Measurements from ENCODE around the gene CDK14. TPM values are rescaled to one million over a fixed set of nuclear protein-coding genes. Genes with fewer than 3 reads are reported as not detected.

CDK14 gene
- total RNA-seq, 4 donors from 2014 or later = 0.18 to 74.3 (median 7.3) TPM

DNA sequence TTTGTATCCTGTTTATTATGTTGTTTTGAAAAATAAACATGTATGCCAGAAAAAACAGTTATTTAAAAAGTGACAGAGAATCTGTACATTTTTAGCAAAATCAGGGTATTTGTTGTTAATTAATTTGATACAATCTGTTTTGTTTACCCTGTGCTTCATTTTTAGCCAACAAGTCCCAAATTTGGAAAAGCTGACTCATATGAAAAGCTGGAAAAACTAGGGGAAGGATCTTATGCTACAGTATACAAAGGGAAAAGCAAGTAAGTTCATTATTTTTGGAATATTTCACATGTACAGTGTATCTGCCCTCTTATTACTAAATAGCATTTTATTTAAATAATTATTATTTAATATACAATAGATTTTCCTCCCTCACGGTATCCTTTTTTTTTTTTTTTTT is 151.4 kb downstream of the CDK14 start:
- H3K36me3 ChIP-seq = no peaks in the 10 kb centered on the region
- no peaks in the 10 kb centered on the region for H3K4me1 ChIP-seq
- H3K27ac ChIP-seq = no peak overlapping the region
- no peaks in the 10 kb centered on the region for H3K9me3 ChIP-seq
- no peaks in the 10 kb centered on the region for H3K27me3 ChIP-seq
- DNase-seq = no peak
- TF ChIP-seq POLR2A (IDR thresholded peaks at IDR 0.05) = no peak
- TF ChIP-seq, protein P1, sequence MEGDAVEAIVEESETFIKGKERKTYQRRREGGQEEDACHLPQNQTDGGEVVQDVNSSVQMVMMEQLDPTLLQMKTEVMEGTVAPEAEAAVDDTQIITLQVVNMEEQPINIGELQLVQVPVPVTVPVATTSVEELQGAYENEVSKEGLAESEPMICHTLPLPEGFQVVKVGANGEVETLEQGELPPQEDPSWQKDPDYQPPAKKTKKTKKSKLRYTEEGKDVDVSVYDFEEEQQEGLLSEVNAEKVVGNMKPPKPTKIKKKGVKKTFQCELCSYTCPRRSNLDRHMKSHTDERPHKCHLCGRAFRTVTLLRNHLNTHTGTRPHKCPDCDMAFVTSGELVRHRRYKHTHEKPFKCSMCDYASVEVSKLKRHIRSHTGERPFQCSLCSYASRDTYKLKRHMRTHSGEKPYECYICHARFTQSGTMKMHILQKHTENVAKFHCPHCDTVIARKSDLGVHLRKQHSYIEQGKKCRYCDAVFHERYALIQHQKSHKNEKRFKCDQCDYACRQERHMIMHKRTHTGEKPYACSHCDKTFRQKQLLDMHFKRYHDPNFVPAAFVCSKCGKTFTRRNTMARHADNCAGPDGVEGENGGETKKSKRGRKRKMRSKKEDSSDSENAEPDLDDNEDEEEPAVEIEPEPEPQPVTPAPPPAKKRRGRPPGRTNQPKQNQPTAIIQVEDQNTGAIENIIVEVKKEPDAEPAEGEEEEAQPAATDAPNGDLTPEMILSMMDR (IDR thresholded peaks at IDR 0.05) = no peak
- no peak overlapping the region for H3K4me3 ChIP-seq

- Histone ChIP-seq H3K27ac (no peak overlapping the region), H3K4me1 (no peaks in the 10 kb centered on the region), H3K36me3 (no peaks in the 10 kb centered on the region), H3K9me3 (no peaks in the 10 kb centered on the region), H3K4me3 (no peak overlapping the region), H3K27me3 (no peaks in the 10 kb centered on the region)
- no peak for DNase-seq
- no peak for TF ChIP-seq POLR2A (IDR thresholded peaks at IDR 0.05)
- TF ChIP-seq, protein P1 (IDR thresholded peaks at IDR 0.05) = no peak
These were observed 153.1 kb downstream of the CDK14 start for GRCh38 chr7:90749262-90749661.

DNA sequence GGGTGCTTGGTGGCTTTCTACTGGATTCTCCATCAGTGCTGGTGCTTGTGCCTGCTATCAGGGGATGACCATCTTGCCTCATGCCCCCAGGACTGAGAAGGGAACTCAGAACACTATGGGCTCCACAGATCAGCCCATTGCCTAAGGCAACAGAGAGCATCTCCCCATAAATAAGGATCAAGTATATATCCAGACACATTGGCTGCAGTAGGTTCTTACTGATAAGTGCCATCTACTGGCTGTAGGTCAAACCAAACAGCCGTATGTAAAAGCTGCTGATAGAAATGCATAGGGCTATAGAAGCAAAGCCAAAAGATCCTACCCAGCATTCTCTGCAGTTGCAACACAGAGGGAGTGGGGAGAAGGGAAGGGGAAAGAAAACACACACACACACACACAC is 153.7 kb downstream of the CDK14 start:
- Histone ChIP-seq H3K27me3 (no peaks in the 10 kb centered on the region), H3K27ac (no peak overlapping the region), H3K4me1 (no peaks in the 10 kb centered on the region), H3K9me3 (no peaks in the 10 kb centered on the region), H3K4me3 (no peak overlapping the region), H3K36me3 (no peaks in the 10 kb centered on the region)
- TF ChIP-seq POLR2A (IDR thresholded peaks at IDR 0.05) = no peak
- TF ChIP-seq, protein P1 (IDR thresholded peaks at IDR 0.05) = peak in 4 of 6 experiments; percentile 20 to 64 (median 44)
- no peak for DNase-seq

- Histone ChIP-seq H3K27me3 (no peaks in the 10 kb centered on the region), H3K27ac (no peak overlapping the region), H3K4me1 (no peaks in the 10 kb centered on the region), H3K9me3 (no peaks in the 10 kb centered on the region), H3K4me3 (no peak overlapping the region), H3K36me3 (no peaks in the 10 kb centered on the region)
- DNase-seq = no peak
- no peak for TF ChIP-seq POLR2A (IDR thresholded peaks at IDR 0.05)
- TF ChIP-seq, protein P1 (IDR thresholded peaks at IDR 0.05) = no peak
These were observed 155.5 kb downstream of the CDK14 start for GRCh38 chr7:90751595-90751994.

GRCh38 chr7:90752051-90752450 is 155.9 kb downstream of the CDK14 start:
- no peak for DNase-seq
- Histone ChIP-seq H3K4me1 (no peaks in the 10 kb centered on the region), H3K36me3 (no peaks in the 10 kb centered on the region), H3K27me3 (no peaks in the 10 kb centered on the region), H3K4me3 (no peak overlapping the region), H3K27ac (no peak overlapping the region), H3K9me3 (no peaks in the 10 kb centered on the region)
- no peak for TF ChIP-seq POLR2A (IDR thresholded peaks at IDR 0.05)
- TF ChIP-seq, protein P1 (IDR thresholded peaks at IDR 0.05) = no peak

DNA sequence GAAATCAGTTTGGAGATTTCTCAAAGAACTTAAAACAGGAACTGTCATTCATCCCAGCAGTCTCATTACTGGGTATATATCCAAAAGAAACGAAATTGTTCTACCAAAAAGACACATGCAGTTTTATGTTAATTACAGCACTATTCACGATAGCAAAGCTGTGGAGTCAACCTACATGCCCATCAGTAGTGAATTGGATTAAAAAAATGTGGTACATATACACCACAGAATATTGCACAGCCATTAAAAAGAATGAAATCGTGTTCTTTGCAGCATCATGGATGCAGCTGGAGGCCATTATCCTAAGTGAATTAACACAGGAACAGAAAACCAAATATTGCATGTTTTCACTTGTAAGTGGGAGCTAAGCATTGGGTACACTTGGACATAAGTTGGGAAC is 158.9 kb downstream of the CDK14 start:
- H3K9me3 ChIP-seq = no peaks in the 10 kb centered on the region
- no peak overlapping the region for H3K27ac ChIP-seq
- H3K4me1 ChIP-seq = peaks cover 0 to 4% (median 0%) of the 10 kb centered on the region in 4 donors
- no peak for TF ChIP-seq POLR2A (IDR thresholded peaks at IDR 0.05)
- TF ChIP-seq, protein P1 (IDR thresholded peaks at IDR 0.05) = no peak
- no peaks in the 10 kb centered on the region for H3K27me3 ChIP-seq
- no peak for DNase-seq
- no peaks in the 10 kb centered on the region for H3K36me3 ChIP-seq
- H3K4me3 ChIP-seq = no peak overlapping the region
